GM12878 (cell line): ENCODE results near the gene GPN1. TPM values are rescaled to one million over a fixed set of nuclear protein-coding genes. Genes with fewer than 3 reads are reported as not detected.
"Not testable (repeated sequence)": the region's sequence is repeated elsewhere in the genome, so short reads cannot be mapped to it uniquely, and the experiment has no call there.

Experiments
- ATAC-seq: fragments of 200-7000 bp; cut with Tn5 transposase; 3 replicates; pipeline ENCODE4 v1.9.1; 2020; ENCODE audit warnings: mild to moderate bottlenecking, moderate library complexity
- BruUV-seq: library from RNA; stranded (reverse); fragments of 400-500 nt; replicated peaks from 2 replicates; lab custom pipeline; 2021; lab: Mats Ljungman, UMichigan
- CTCF ChIA-PET: fragments of 300-600 bp; sonication (Branson Sonifier 250); formaldehyde crosslinking; extraction: SDS; loops from one replicate; lab custom pipeline; 2021; ENCODE audit warnings: inconsistent platforms; lab: Yijun Ruan, JAX
- POLR2A ChIA-PET: fragments of 350-600 bp; formaldehyde crosslinking; extraction: SDS; loops from one replicate; lab custom pipeline; 2021; ENCODE audit warnings: inconsistent platforms; lab: Charles Lee
- RAD21 ChIA-PET: fragments of 300-600 bp; sonication (Branson Sonifier 250); formaldehyde crosslinking; loops from one replicate; lab custom pipeline; 2023; ENCODE audit warnings: antibody characterized with exemption; ENCODE audit not compliant: unreplicated experiment; lab: Charles Lee
- SMC1A ChIA-PET: fragments of 300-600 bp; sonication (Branson Sonifier 250); formaldehyde crosslinking; loops from one replicate; lab custom pipeline; 2023; ENCODE audit not compliant: unreplicated experiment, uncharacterized antibody; lab: Charles Lee
- DNase-seq: peaks from one replicate; pipeline ENCODE4 v3.0.0-alpha.2; 2011; ENCODE audit warnings: low read depth, low spot score
- FAIRE-seq: peaks from 3 replicates; lab custom pipeline; 2011; peaks lifted over from hg19 to GRCh38; lab: Jason Lieb, UNC
- H2AFZ ChIP-seq: 2 replicates; pipeline ENCODE4 v1.6.0; 2011; ENCODE audit warnings: low read depth, low read length, control low read depth; ENCODE audit not compliant: control insufficient read depth
- H3K27ac ChIP-seq: 2 replicates; pipeline ENCODE4 v1.5.1; 2011; ENCODE audit warnings: control low read depth; ENCODE audit not compliant: control insufficient read depth, insufficient read depth
- H3K27me3 ChIP-seq, 2 experiments: replicated peaks in 1 of 2; 2 replicates each; pipeline versions ENCODE4 v1.6.0 to v1.6.1; 2011; ENCODE audit warnings: low read length in 1 of 2; ENCODE audit not compliant: control insufficient read depth in 2 of 2, insufficient read depth in 2 of 2
- H3K36me3 ChIP-seq, 2 experiments: 2 replicates each; pipeline ENCODE4 v1.5.1; 2011; ENCODE audit warnings: low read length in 1 of 2; ENCODE audit not compliant: control insufficient read depth in 2 of 2, insufficient read depth in 2 of 2
- H3K4me1 ChIP-seq: 2 replicates; pipeline ENCODE4 v1.6.1; 2011; ENCODE audit warnings: mild to moderate bottlenecking, low read length, moderate library complexity, mixed read lengths; ENCODE audit not compliant: control insufficient read depth, insufficient read depth
- H3K4me2 ChIP-seq: 2 replicates; pipeline ENCODE4 v1.6.0; 2011; ENCODE audit warnings: control low read depth; ENCODE audit not compliant: control insufficient read depth, insufficient read depth
- H3K4me3 ChIP-seq: fragments of 200-600 bp; sonication (generic); 2 replicates; pipeline ENCODE4 v1.5.1; 2016
- H3K79me2 ChIP-seq: 2 replicates; pipeline ENCODE4 v1.6.0; 2011; ENCODE audit warnings: low read length; ENCODE audit not compliant: control insufficient read depth, insufficient read depth
- H3K9ac ChIP-seq: 2 replicates; pipeline ENCODE4 v1.8.0; 2011; ENCODE audit warnings: low read length, control low read depth, mixed read lengths; ENCODE audit not compliant: control insufficient read depth, insufficient read depth
- H3K9me3 ChIP-seq: replicated peaks from 3 replicates; pipeline ENCODE4 v1.5.1; 2011; ENCODE audit warnings: mild to moderate bottlenecking, low read length; ENCODE audit not compliant: control insufficient read depth, insufficient read depth
- H4K20me1 ChIP-seq: 2 replicates; pipeline ENCODE4 v1.6.0; 2011; ENCODE audit not compliant: control insufficient read depth, insufficient read depth
- BHLHE40 ChIP-seq, 2 experiments: fragments of 450-650 bp in 1 of 2; IDR thresholded peaks; 2 replicates each; pipeline ENCODE4 v1.6.1; 2011 to 2017; ENCODE audit warnings: low read depth in 2 of 2, borderline replicate concordance in 1 of 2, improper control_type of control experiment in 1 of 2, low read length in 1 of 2, mild to moderate bottlenecking in 1 of 2
- FOS ChIP-seq: IDR thresholded peaks from 3 replicates; pipeline ENCODE4 v1.6.1; 2011; ENCODE audit warnings: borderline replicate concordance; ENCODE audit not compliant: insufficient read length; ENCODE audit errors: extremely low read depth
- IRF3 ChIP-seq: fragments of 450-650 bp; IDR thresholded peaks from 2 replicates; pipeline ENCODE4 v1.6.1; 2014; ENCODE audit warnings: mild to moderate bottlenecking
- IRF4 ChIP-seq: IDR thresholded peaks from 2 replicates; pipeline ENCODE4 v1.6.1; 2011; ENCODE audit warnings: low read depth, low read length
- MYC ChIP-seq: IDR thresholded peaks from 2 replicates; pipeline ENCODE4 v1.6.1; 2011; ENCODE audit warnings: mild to moderate bottlenecking, low read length, moderate library complexity, inconsistent platforms; ENCODE audit not compliant: insufficient read depth, insufficient replicate concordance, insufficient read length, severe bottlenecking
- NRF1 ChIP-seq: conservative IDR thresholded peaks from 2 replicates; pipeline ENCODE4 v1.6.1; 2011; ENCODE audit warnings: mild to moderate bottlenecking, low read depth, low read length, improper control_type of control experiment
- SREBF1 ChIP-seq: IDR thresholded peaks from 2 replicates; pipeline ENCODE4 v1.6.1; 2012; ENCODE audit warnings: mild to moderate bottlenecking, low read length
- SREBF2 ChIP-seq: IDR thresholded peaks from 2 replicates; pipeline ENCODE4 v1.6.1; 2012; ENCODE audit warnings: mild to moderate bottlenecking, low read length
- TCF7 ChIP-seq: IDR thresholded peaks from 2 replicates; pipeline ENCODE4 v1.6.1; 2014; ENCODE audit warnings: antibody characterized with exemption, borderline replicate concordance
- ZNF687 ChIP-seq: fragments of 450-650 bp; IDR thresholded peaks from 2 replicates; pipeline ENCODE4 v1.6.1; 2017; ENCODE audit warnings: mild to moderate bottlenecking, moderate library complexity
- WGBS: methylation state at CpG from one replicate; pipeline ENCODE4 v1.1.6; 2016; ENCODE audit warnings: low lambda C conversion rate; ENCODE audit not compliant: insufficient replicate concordance, insufficient coverage; ENCODE audit errors: missing lambda C conversion rate; 5-methylcytosine and 5-hydroxymethylcytosine counted together
- in situ Hi-C: fragments of 300-500 bp; cut with MboI; formaldehyde crosslinking; loops from 9 replicates; pipeline ENCODE4 v1.14.3; 2018; ENCODE audit warnings: mixed read lengths
- intact Hi-C: fragments of 100-400 bp; cut with micrococcal nuclease; formaldehyde crosslinking; loops from one replicate; pipeline ENCODE4 v1.14.2; 2022; ENCODE audit not compliant: unreplicated experiment
- polyA plus RNA-seq, 11 experiments: library from polyadenylated mRNA; depleted of rRNA in 4 of 11; unstranded in 6 of 11; stranded (reverse) in 5 of 11; fragments of >200 nt; fragmentation: Nextera tagmentation in 4 of 11; fragmentation: Illumina TruSeq in 1 of 11; extraction: Ambion mirVana in 4 of 11; extraction: Trizol in 1 of 11; gene quantifications; 1 replicate in 1 of 11; 2 replicates in 10 of 11; pipeline versions ENCODE4 v1.2.1 to v1.2.3, GENCODE V29; 2011 to 2016; ENCODE audit warnings: inconsistent platforms in 2 of 11, missing spikeins in 2 of 11, low read depth in 1 of 11
- total RNA-seq, 4 experiments: library from RNA; depleted of rRNA in 3 of 4; stranded (reverse); fragments of >200 nt in 3 of 4; fragmentation: Illumina TruSeq in 1 of 4; extraction: Trizol in 1 of 4; gene quantifications; 2 replicates each; pipeline versions ENCODE4 v1.2.1 to v1.2.3, GENCODE V29; 2013 to 2021

The GPN1 gene
- total and polyA plus RNA-seq, 10 of the 15 experiments (the other 5 are each of a cell fraction or from before 2014, with no cell fraction given): 32.1 to 108 (median 60.4) TPM

- TF ChIP-seq NRF1: no peak
- no peak for TF ChIP-seq ZNF687
- no peak for TF ChIP-seq TCF7
- no peak for TF ChIP-seq SREBF2
- no peak for TF ChIP-seq IRF3
- no peak for TF ChIP-seq IRF4
- TF ChIP-seq MYC: no peak
- no peak for TF ChIP-seq FOS
- no peak for TF ChIP-seq SREBF1
- TF ChIP-seq BHLHE40 (IDR thresholded peaks at IDR 0.05; ENCODE audit: borderline replicate concordance in 1 of 2, low read depth in 2 of 2, low read length in 1 of 2): no peak
Observed at GRCh38 chr2:27624943-27625342, 3.9 kb upstream of the GPN1 start (continued).

- H3K27me3 ChIP-seq, H2AFZ ChIP-seq, H3K4me1 ChIP-seq, H3K27ac ChIP-seq, H3K4me2 ChIP-seq, SMC1A ChIA-PET, ATAC-seq, H4K20me1 ChIP-seq, POLR2A ChIA-PET, FAIRE-seq, H3K9ac ChIP-seq, H3K79me2 ChIP-seq, H3K9me3 ChIP-seq, DNase-seq, BruUV-seq, RAD21 ChIA-PET, in situ Hi-C loops, H3K4me3 ChIP-seq: not testable (repeated sequence)
- H3K36me3 ChIP-seq: peaks cover under 1 to 16% of the 10 kb centered on the region in 2 experiments
- 100% methylated on average over 1 of the region's 1 CpG for WGBS
- CTCF ChIA-PET: interaction anchor here (4.3 kb wide), 1 partner anchor 57 kb away, joined by 34 read pairs; no protein-coding TSS in a partner anchor
- intact Hi-C loops: loop anchor here (5.0 kb wide), 1 partner anchor 44 kb away; the partner anchor contains the start of gene ZNF512
Observed at GRCh38 chr2:27626323-27626722, 2.5 kb upstream of the GPN1 start.

DNA sequence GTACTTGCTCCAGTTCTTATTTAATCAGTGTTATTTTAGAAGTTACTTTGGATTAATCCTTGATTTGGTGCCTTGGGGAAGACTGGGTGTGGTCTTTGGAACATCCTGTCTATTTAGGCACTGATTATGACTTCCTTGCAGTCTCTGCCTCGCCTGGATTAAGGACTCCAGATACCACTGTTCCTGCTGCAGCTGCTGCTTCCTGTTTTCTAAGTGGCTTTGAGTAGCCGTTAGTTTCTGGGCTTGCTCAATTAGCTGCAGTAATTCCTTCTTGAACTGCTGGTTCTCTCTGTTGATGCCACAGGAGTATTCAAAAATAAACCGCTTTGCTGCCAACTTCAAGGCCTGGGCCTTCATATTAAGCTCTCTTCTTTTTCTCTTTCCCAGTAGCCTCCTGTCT lies 1.9 kb upstream of the GPN1 start:
- H3K79me2 ChIP-seq, in situ Hi-C loops, H2AFZ ChIP-seq, H3K27ac ChIP-seq, H3K4me1 ChIP-seq, H3K4me3 ChIP-seq, H4K20me1 ChIP-seq, ATAC-seq, H3K27me3 ChIP-seq, H3K9me3 ChIP-seq, H3K4me2 ChIP-seq, RAD21 ChIA-PET, BruUV-seq, DNase-seq, H3K9ac ChIP-seq: not testable (repeated sequence)
- peaks cover 0 to 20% of the 10 kb centered on the region in 2 experiments; a peak in 3 of 4 replicates for H3K36me3 ChIP-seq
- ChIA-PET CTCF (interaction anchor here (4.3 kb wide), 1 partner anchor 56 kb away, joined by 34 read pairs; no protein-coding TSS in a partner anchor), POLR2A (interaction anchor here (0.6 to 1.0 kb wide), 2 partner anchors 198 to 273 kb away, joined by 4 to 5 read pairs; partner anchors contain the start of gene NRBP1), SMC1A (interaction anchor here (1.1 to 1.2 kb wide), 3 partner anchors 13 to 197 kb away, joined by 3 read pairs; no protein-coding TSS in a partner anchor)
- WGBS: 42% methylated on average over 3 of the region's 3 CpGs
- FAIRE-seq: peak; percentile 84
- intact Hi-C loops: loop anchor here (5.0 kb wide), 1 partner anchor 45 kb away; the partner anchor contains the start of gene ZNF512
